Measurements from ENCODE around the gene GPR45. TPM values are rescaled to one million over a fixed set of nuclear protein-coding genes. Genes with fewer than 3 reads are reported as not detected.

GPR45 gene
- total RNA-seq, 1 donor = not detected

DNA sequence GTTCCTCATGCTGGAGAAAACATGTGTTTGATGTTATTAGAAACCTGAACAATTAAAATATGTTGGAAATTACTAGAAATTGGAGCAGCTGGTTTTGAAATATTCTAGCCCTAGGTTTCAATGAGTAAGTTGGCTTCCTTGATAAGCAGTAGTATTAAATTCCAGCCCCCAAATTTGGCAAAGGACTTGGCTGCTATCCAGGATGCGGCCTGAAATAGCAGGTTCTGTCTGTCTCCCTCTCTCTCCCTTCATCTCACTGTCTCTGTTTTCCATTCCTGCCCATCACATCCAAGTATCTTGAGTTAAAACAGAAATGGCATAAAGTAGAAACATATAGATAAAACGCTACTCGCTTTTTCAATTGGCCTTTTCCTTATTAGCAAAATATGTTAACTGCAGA, 20.9 kb upstream of the GPR45 start:
- H3K27me3 ChIP-seq (ENCODE audit: insufficient read depth, low read length) = peaks cover 2% of the 10 kb centered on the region
- no peaks in the 10 kb centered on the region for H4K20me1 ChIP-seq (ENCODE audit: insufficient read depth, low read length)
- no peak overlapping the region for H3K4me2 ChIP-seq (ENCODE audit: insufficient read depth, low read length)
- no peaks in the 10 kb centered on the region for H3K36me3 ChIP-seq (ENCODE audit: insufficient read depth, low read length)
- H3K79me2 ChIP-seq (ENCODE audit: insufficient read depth, low read length) = no peaks in the 10 kb centered on the region
- no peaks in the 10 kb centered on the region for H3K4me1 ChIP-seq (ENCODE audit: insufficient read depth, low read length)
- H3K4me3 ChIP-seq (ENCODE audit: insufficient read depth, low read length) = no peak overlapping the region
- no peak for TF ChIP-seq CTCF (IDR thresholded peaks at IDR 0.05; ENCODE audit: extremely low read depth, low read depth, low read length)
- DNase-seq (ENCODE audit: insufficient read length, low spot score, missing footprints) = no peak
- H3K27ac ChIP-seq (ENCODE audit: low read depth, low read length) = no peak overlapping the region
- no peak overlapping the region for H2AFZ ChIP-seq (ENCODE audit: low read length)
- no peaks in the 10 kb centered on the region for H3K9me3 ChIP-seq (ENCODE audit: low read depth, low read length)

DNA sequence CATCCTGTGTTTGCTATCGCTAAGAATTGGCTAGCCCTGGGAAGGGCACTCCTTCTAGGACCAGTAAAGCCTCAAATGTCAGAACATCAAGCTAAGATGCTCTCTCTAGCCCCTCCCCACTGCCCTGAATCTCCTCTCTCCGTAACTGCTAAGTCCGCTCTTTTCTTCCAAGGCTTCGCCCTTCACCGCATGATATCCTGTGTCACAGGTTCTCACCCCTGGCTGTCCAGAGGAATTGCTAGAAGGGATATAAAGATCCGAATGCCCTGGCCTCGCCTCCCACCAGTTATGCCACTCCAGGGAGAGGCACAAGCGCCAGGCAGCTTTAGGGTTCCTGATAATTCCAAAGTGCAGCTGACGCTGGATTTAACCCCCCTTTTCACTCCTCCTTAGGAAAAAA, 17.1 kb upstream of the GPR45 start:
- no peak overlapping the region for H2AFZ ChIP-seq (ENCODE audit: low read length)
- no peak overlapping the region for H3K4me2 ChIP-seq (ENCODE audit: insufficient read depth, low read length)
- no peaks in the 10 kb centered on the region for H4K20me1 ChIP-seq (ENCODE audit: insufficient read depth, low read length)
- no peaks in the 10 kb centered on the region for H3K36me3 ChIP-seq (ENCODE audit: insufficient read depth, low read length)
- no peaks in the 10 kb centered on the region for H3K4me1 ChIP-seq (ENCODE audit: insufficient read depth, low read length)
- H3K9me3 ChIP-seq (ENCODE audit: low read depth, low read length) = no peaks in the 10 kb centered on the region
- no peak for DNase-seq (ENCODE audit: insufficient read length, low spot score, missing footprints)
- TF ChIP-seq CTCF (IDR thresholded peaks at IDR 0.05; ENCODE audit: extremely low read depth, low read depth, low read length) = no peak
- no peaks in the 10 kb centered on the region for H3K79me2 ChIP-seq (ENCODE audit: insufficient read depth, low read length)
- H3K27me3 ChIP-seq (ENCODE audit: insufficient read depth, low read length) = peaks cover 4% of the 10 kb centered on the region
- no peak overlapping the region for H3K27ac ChIP-seq (ENCODE audit: low read depth, low read length)
- H3K4me3 ChIP-seq (ENCODE audit: insufficient read depth, low read length) = no peak overlapping the region

DNA sequence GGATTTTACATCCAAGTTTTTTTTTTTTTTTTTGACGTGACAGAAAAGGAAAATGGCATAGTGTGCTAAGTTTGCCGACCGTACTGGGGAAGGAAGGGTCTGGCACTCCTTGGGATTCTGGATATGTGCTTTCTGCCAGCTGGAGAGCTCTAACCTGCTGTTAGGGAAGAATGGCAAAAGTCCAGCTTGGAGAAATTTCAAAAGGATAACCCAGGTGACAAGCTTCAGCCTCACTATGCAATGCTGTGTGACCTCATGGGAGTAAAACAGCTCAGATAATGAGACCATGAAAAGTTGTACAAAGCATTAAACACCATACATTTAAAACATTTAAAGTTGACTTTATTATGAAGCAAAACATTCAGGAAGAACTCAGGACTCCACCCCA, 10.3 kb upstream of the GPR45 start:
- no peak for TF ChIP-seq CTCF (IDR thresholded peaks at IDR 0.05; ENCODE audit: extremely low read depth, low read depth, low read length)
- H3K36me3 ChIP-seq (ENCODE audit: insufficient read depth, low read length) = no peaks in the 10 kb centered on the region
- no peak overlapping the region for H3K27ac ChIP-seq (ENCODE audit: low read depth, low read length)
- peaks cover 14% of the 10 kb centered on the region for H3K27me3 ChIP-seq (ENCODE audit: insufficient read depth, low read length)
- H3K4me3 ChIP-seq (ENCODE audit: insufficient read depth, low read length) = no peak overlapping the region
- no peaks in the 10 kb centered on the region for H3K4me1 ChIP-seq (ENCODE audit: insufficient read depth, low read length)
- no peak for DNase-seq (ENCODE audit: insufficient read length, low spot score, missing footprints)
- no peak overlapping the region for H3K4me2 ChIP-seq (ENCODE audit: insufficient read depth, low read length)
- no peaks in the 10 kb centered on the region for H3K9me3 ChIP-seq (ENCODE audit: low read depth, low read length)
- H2AFZ ChIP-seq (ENCODE audit: low read length) = no peak overlapping the region
- no peaks in the 10 kb centered on the region for H4K20me1 ChIP-seq (ENCODE audit: insufficient read depth, low read length)
- no peaks in the 10 kb centered on the region for H3K79me2 ChIP-seq (ENCODE audit: insufficient read depth, low read length)

GRCh38 chr2:105235388-105236059, 6.0 kb upstream of the GPR45 start:
- TF ChIP-seq CTCF (IDR thresholded peaks at IDR 0.05; ENCODE audit: extremely low read depth, low read depth, low read length) = peak; percentile 89
- H3K27me3 ChIP-seq (ENCODE audit: insufficient read depth, low read length) = peaks cover 9% of the 10 kb centered on the region
- H3K36me3 ChIP-seq (ENCODE audit: insufficient read depth, low read length) = no peaks in the 10 kb centered on the region
- H4K20me1 ChIP-seq (ENCODE audit: insufficient read depth, low read length) = no peaks in the 10 kb centered on the region
- H3K27ac ChIP-seq (ENCODE audit: low read depth, low read length) = no peak overlapping the region
- no peaks in the 10 kb centered on the region for H3K79me2 ChIP-seq (ENCODE audit: insufficient read depth, low read length)
- H2AFZ ChIP-seq (ENCODE audit: low read length) = peak overlapping the region; percentile 66
- H3K9me3 ChIP-seq (ENCODE audit: low read depth, low read length) = no peaks in the 10 kb centered on the region
- no peak overlapping the region for H3K4me3 ChIP-seq (ENCODE audit: insufficient read depth, low read length)
- peak overlapping the region; percentile 38 for H3K4me2 ChIP-seq (ENCODE audit: insufficient read depth, low read length)
- peaks cover 8% of the 10 kb centered on the region for H3K4me1 ChIP-seq (ENCODE audit: insufficient read depth, low read length)
- peak; percentile 89 for DNase-seq (ENCODE audit: insufficient read length, low spot score, missing footprints)
